GM15510 (cell line): ENCODE results near the gene ZNF738.

ENCODE experiments used
- POLR2A ChIP-seq: IDR thresholded peaks from 3 replicates; pipeline ENCODE4 v1.6.1; 2011; ENCODE audit warnings: borderline replicate concordance; ENCODE audit not compliant: insufficient read length; ENCODE audit errors: extremely low read depth

Gene ZNF738

DNA sequence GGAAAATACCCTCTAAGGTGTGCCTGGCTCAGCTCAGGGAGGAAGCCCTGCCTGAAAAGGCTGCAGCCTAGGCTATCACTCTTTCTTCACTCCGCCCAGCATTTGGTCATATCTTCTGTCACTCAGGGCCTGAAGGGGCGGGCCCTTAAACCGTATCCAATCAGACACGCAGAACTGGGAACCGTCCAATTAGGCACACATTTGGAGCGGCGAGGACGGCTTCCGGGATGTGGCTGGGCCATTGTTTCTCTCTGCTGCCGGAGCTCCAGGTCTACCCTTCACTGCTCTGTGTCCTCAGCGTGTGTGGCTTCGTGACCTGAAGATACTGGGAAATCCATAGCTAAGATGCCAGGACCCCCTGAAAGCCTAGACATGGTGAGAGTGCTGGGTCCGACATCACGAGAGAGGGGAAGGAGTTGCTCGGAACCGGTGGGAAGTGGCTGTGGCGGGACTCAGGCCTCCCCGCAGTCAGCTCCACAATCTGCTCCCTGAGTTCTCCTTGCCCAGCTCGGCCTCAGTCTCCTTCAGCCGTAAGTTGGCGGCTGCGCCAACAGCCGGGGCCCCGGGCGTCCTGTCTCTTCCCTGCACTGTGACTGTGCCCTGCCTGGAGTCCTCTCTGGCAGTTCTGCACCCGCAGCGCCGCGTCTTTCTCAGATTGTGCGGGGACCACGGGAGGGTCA is 38.2 kb downstream of the ZNF738 start, which contains the start of gene ZNF493:
TSS of gene ZNF493 (plus strand) at position 241 of the 680 bp plus-strand sequence. CDS start at position 346, 105 bp downstream.
- TF ChIP-seq POLR2A = peak; percentile 65

GRCh38 chr19:21398851-21399250 is 40.1 kb downstream of the ZNF738 start:
- TF ChIP-seq POLR2A = no peak

DNA sequence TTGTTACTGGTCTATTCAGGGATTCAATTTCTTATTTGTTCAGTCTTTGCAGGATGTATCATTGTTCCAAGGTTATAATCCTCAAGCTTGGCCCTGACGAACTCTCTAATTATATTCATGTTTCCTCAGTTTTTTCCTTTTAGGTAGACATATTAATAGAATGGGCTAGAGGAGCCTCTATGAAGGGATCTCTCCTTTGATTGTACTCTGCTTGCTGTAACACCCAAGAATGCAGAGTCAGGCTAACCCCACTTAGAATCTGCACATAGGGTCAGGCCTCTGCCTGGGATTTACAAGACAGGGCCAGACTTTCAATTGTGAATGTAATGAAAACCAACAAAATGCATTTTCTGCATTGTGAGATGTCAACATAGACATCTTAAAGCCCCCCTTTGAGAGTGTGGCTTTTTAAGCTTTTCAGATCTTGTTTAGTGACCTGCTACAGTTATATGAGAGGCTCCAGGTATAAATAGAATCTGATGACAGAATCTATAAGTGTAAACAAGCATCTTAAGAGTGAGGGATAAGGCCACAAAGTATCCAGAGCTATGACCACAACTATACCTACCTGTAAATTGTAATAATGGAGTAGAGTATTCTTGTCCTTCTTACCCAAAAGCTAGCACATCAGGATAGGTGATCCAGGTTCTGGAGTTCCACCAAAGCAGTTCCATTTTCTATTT is 43.6 kb downstream of the ZNF738 start:
- no peak for TF ChIP-seq POLR2A

GRCh38 chr19:21410166-21410565 is 51.4 kb downstream of the ZNF738 start:
- TF ChIP-seq POLR2A = no peak

GRCh38 chr19:21422244-21422643 is 63.4 kb downstream of the ZNF738 start:
- TF ChIP-seq POLR2A = no peak

GRCh38 chr19:21423057-21424041 is 64.5 kb downstream of the ZNF738 start:
- TF ChIP-seq POLR2A = no peak
